ENCODE results near the gene EHD2.
"Not testable (repeated sequence)": the region's sequence is repeated elsewhere in the genome, so short reads cannot be mapped to it uniquely, and the experiment has no call there.

EHD2 gene

DNA sequence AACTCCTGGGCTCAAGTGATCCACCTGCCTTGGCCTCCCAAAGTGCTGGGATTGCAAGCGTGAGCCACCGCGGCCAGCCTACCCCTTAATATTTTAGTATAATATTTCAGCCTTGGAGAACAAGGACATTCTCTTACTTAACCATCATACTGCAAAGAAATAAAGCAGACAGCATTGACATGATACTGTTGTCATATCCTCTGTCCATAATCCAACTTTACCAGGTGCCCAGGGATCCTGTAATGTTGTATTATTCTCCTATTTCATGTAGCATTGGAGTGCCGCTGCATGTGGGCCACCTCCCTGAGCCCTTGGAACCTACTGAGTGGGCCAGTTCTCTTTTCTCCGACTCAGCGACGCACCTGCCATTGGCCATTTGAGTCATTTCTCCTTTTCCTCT, 21.4 kb upstream of the EHD2 start:
- no peak for DNase-seq

DNA sequence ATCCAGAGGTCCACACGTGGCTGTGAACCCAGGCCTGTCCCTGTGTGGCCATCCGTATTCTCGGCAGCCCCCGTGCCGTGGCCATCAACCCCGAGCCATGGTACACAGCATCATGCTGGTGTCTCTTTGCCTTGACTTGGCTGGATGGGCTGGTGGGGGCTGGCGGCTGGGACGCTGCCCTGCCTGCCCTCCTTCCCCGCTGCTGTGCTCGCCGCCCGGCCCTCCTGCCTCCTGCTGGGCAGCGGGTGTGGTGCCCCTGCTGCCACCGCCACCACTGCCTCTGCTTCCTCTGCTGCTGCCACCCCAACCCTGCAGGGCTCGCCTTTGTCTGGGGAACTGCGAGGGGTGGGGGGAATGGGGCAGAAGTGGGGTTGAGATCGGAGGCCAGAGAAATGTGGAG, 19.7 kb upstream of the EHD2 start:
- DNase-seq: no peak

- DNase-seq: no peak
Measured at GRCh38 chr19:47693903-47694302, 19.3 kb upstream of the EHD2 start.

- DNase-seq: no peak
Measured at GRCh38 chr19:47694466-47695273, 18.6 kb upstream of the EHD2 start.

- no peak for DNase-seq
Measured at GRCh38 chr19:47695533-47696262, 17.5 kb upstream of the EHD2 start.

DNA sequence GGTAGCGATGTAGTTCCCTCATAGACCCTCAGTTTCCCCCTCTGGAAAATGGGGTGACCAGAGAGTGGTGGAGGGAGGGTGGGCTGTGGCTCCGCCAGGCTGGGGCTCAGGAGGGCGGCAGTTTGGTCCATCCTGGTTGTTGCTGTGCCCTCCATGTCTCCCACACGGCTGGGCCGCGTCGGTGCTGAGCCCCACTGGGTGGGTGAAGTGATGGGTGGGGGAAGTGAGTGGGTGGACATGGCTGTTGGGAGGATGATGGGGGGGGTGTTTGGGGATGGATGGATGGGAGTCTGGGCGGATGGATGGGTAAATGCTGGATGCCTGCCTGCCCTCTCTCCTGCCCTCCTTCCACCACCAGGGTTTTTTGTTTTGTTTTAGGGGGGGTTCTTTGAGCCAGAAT, 16.6 kb upstream of the EHD2 start:
- DNase-seq: no peak

GRCh38 chr19:47697863-47698609, 15.2 kb upstream of the EHD2 start:
- peak; percentile 81 for DNase-seq

- DNase-seq: no peak
Measured at GRCh38 chr19:47698631-47699359, 14.4 kb upstream of the EHD2 start.

DNA sequence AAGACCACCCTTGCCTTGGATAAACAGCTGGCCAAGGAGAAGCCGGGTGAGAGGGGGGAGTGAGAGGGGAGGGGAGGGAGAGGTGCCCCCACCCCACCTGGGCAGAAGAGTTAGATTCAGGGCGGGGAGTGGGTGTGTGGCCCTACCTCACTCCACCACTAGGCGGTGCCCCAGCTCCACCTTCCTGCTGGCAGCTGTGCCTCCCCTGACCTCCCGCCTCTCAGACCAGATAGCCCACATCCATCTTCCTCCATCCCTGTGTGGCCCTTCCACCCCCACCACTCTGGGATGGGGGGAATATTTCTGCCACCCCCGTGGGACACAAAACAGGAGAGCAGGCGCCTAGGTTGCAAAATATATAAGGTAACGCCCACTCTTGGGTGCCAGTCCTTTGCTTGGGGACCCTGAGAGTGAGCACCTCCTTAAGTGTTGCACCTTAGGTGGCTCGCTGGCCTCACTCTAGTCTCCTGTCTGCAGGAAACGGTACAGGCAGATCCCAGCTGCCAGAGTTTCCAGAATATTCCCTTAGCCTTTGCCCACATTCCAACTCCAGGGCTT, 13.8 kb upstream of the EHD2 start:
- peak; percentile 60 for DNase-seq

GRCh38 chr19:47700934-47701716, 12.1 kb upstream of the EHD2 start:
- no peak for DNase-seq

GRCh38 chr19:47701717-47702552, 11.3 kb upstream of the EHD2 start:
- DNase-seq: no peak

GRCh38 chr19:47702671-47703070, 10.6 kb upstream of the EHD2 start:
- no peak for DNase-seq

DNA sequence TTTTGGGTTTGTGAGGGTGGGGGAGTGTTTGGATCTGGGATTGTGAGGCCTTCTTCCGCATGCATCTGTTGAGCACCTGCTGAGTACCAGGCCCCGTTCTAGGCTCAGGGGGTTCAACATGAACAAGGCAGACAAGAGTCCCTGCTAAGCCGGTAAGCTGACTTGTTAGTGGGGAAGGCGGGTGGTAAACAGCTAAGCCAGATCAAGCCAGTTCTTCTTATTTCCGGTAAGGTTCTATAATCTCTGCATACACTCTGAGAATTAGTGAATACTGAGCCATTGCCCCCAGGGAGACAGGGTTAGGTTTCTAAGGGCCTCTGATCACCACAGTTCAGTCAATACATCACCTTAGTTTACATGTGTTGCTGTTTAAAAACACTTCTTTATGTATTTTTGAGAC, 9.9 kb upstream of the EHD2 start:
- no peak for DNase-seq

GRCh38 chr19:47704024-47704423, 9.2 kb upstream of the EHD2 start:
- no peak for DNase-seq

GRCh38 chr19:47704656-47705055, 8.6 kb upstream of the EHD2 start:
- DNase-seq: no peak

GRCh38 chr19:47707135-47707925, 5.9 kb upstream of the EHD2 start:
- peak; percentile 84 for DNase-seq

GRCh38 chr19:47711652-47712242, 1.5 kb upstream of the EHD2 start:
- no peak for DNase-seq

- no peak for DNase-seq
Measured at GRCh38 chr19:47714339-47714738, 1.1 kb downstream of the EHD2 start.

DNA sequence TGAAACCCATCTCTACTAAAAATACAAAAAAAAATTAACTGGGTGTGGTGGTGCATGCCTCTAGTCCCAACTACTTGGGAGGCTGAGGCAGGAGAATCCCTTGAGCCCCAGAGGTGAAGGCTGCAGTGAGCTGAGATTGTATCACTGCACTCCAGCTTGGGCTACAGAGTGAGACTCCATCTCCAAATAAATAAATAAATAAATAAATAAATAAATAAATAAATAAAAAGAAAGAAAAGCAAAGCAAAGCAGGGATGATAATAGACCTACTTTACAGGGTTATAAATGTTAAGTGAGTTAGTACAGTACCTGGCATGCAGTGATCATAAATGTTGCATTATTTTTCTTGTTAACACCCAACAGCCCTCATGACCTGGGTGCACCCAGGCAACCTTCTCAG, 1.6 kb downstream of the EHD2 start:
- DNase-seq: not testable (repeated sequence)

All from suppressor macrophage treated with lipopolysaccharide for 4 hours (primary cell).